Central memory CD8-positive, alpha-beta T cell (primary cell): Measurements from ENCODE around the gene DLG4.
A peak's percentile ranks its signal among the peaks of the same experiment; 100 is the strongest.
"Not testable (repeated sequence)": the region's sequence is repeated elsewhere in the genome, so short reads cannot be mapped to it uniquely, and the experiment has no call there.

Experiments used
- ATAC-seq: fragments of 150-1000 bp; cut with Tn5 transposase; replicated peaks from 2 replicates; pipeline ENCODE4 v1.10.0; 2022; ENCODE audit warnings: mild to moderate bottlenecking, moderate FRiP score, moderate number of reproducible peaks; ENCODE audit not compliant: poor library complexity, severe bottlenecking; ENCODE audit errors: extremely low read depth
- DNase-seq, 2 donors: peaks; one replicate each; pipeline ENCODE4 v3.0.0; 2021; ENCODE audit warnings: low spot score in 2 of 2
- H3K27ac Mint-ChIP-seq: one replicate; pipeline ENCODE4 v1.8.0; 2022; ENCODE audit warnings: low read depth, mild to moderate bottlenecking, moderate library complexity, mixed read lengths
- H3K27me3 Mint-ChIP-seq: one replicate; pipeline ENCODE4 v1.8.0; 2022; ENCODE audit warnings: mixed read lengths
- H3K36me3 Mint-ChIP-seq: one replicate; pipeline ENCODE4 v1.8.0; 2022; ENCODE audit warnings: mild to moderate bottlenecking, moderate library complexity, mixed read lengths; ENCODE audit not compliant: insufficient read depth
- H3K4me1 Mint-ChIP-seq: one replicate; pipeline ENCODE4 v1.8.0; 2022; ENCODE audit warnings: mixed read lengths
- H3K4me3 Mint-ChIP-seq: one replicate; pipeline ENCODE4 v1.8.0; 2022; ENCODE audit warnings: mild to moderate bottlenecking, moderate library complexity, mixed read lengths
- H3K9me3 Mint-ChIP-seq: one replicate; pipeline ENCODE4 v1.8.0; 2022; ENCODE audit warnings: mixed read lengths

Gene DLG4

DNA sequence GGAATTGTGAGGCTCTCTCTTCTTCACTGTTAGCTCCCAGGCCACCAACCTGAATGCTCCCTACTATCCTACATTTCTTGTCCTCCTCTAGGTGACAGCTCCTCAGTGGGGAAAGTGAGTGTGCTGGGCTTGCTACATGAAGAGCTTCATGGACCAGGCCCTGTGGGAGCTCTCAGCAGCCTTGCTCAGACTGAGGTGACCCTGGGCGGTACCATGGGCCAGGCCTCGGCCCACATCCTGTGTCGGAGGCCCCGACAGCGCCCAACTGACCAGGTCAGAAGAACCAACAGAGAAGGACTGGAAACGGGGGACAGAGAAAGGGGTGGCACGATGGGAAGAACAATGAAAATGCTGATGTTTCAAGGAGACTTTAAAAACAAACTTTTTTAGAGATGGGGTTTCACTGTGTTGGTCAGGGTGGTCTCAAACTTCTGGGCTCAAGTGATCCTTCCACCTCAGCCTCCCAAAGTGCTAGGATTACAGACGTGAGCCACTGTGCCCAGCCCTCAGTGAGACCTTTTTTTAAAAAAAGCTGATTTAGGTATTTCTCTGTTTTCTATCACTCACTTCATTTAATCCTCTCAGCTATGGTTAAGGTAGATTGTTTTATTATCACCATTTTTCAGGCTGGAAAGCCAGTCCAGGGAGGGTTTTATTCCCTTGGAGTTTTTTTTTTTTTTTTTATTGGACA lies 37.3 kb upstream of the DLG4 start:
- DNase-seq (no peak), ATAC-seq (no peak)
- Mint-ChIP-seq H3K4me3 (no peak overlapping the region), H3K4me1 (peaks cover 19% of the 10 kb centered on the region), H3K9me3 (no peaks in the 10 kb centered on the region), H3K27me3 (no peaks in the 10 kb centered on the region), H3K27ac (no peak overlapping the region), H3K36me3 (peaks cover 46% of the 10 kb centered on the region)

DNA sequence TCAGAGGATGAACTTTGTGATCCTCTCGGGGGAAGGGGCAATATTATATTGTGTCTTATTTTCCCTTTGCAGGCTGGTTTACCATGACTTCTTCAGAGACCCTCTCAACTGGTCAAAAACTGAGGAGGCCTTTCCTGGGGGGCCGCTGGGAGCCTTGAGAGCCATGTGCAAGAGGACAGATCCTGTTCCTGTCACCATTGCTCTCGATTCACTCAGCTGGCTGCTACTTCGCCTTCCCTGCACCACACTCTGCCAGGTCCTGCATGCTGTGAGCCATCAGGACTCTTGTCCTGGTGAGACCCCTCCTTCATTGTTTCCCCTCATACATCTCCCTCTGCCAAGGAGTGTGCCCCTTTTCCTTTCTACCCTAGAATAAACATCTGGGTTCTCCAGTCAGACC lies 34.9 kb upstream of the DLG4 start:
- H3K9me3 Mint-ChIP-seq: no peaks in the 10 kb centered on the region
- peaks cover 33% of the 10 kb centered on the region for H3K4me1 Mint-ChIP-seq
- no peak for ATAC-seq
- H3K27me3 Mint-ChIP-seq: no peaks in the 10 kb centered on the region
- peaks cover 51% of the 10 kb centered on the region for H3K36me3 Mint-ChIP-seq
- DNase-seq: no peak
- H3K27ac Mint-ChIP-seq: no peak overlapping the region
- no peak overlapping the region for H3K4me3 Mint-ChIP-seq

DNA sequence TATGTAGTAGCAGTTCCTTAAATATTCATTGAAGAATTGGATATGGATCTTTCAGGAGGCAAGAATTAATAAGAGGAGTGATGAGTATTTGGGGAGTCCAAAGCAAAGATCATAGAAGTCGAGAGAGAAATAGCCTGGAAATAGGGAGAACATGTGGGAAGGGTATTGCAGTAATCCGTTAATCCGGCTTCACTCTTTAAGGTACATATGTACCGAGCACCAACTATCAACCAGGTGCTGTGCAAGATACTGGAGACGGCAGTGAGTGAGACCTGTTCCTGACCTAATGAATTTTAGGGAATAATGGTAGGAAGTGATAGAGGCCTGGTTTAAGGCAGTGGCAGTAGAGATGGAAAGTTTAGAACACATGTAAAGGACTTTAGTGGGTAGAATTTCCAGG lies 33.4 kb upstream of the DLG4 start:
- Mint-ChIP-seq H3K4me3 (peak overlapping the region; percentile 93), H3K9me3 (no peaks in the 10 kb centered on the region), H3K4me1 (peaks cover 46% of the 10 kb centered on the region), H3K36me3 (peaks cover 52% of the 10 kb centered on the region), H3K27me3 (no peaks in the 10 kb centered on the region), H3K27ac (peak overlapping the region; percentile 93)
- ATAC-seq: no peak
- no peak for DNase-seq

DNA sequence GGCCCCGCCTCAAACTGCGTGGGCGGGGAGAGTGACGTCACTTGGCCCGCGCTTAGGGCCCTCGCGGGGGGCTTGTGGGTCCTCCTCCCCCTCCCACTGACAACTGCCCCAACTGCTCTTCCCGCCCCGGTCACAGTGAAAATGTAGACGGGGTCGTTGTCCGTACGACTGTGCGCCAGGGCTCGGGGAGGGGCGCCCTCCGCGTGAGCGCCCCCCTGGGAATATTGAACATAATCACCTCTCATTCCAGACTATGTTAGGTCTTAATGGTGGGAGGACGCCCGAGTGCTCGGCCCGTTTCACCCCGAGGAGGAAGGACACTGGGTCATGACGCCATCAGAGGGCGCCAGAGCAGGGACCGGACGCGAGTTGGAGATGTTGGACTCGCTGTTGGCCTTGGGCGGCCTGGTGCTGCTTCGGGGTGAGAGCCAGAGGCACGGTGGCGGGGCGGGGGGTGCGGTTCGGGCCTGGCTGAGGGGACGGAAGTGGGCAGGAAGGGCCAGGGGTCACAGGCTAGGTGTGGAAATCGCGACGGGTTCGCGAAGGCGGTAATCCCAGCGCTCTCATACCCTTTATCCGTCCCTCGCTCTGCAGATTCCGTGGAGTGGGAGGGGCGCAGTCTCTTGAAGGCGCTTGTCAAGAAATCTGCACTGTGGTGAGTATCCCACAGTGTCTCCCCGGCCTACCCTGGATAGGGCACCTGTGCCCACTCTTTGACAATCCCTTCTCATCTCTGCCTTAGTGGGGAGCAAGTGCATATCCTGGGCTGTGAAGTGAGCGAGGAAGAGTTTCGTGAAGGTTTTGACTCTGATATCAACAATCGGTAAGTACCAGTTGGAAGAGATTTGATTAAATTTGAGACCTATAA lies 32.8 kb upstream of the DLG4 start, which contains the start of gene ELP5:
Gene ELP5, plus strand, starts transcription at position 40 of the 868 bp plus-strand sequence. Its CDS starts 336 bp downstream, at position 376.
- H3K4me1 Mint-ChIP-seq: peaks cover 46% of the 10 kb centered on the region
- H3K36me3 Mint-ChIP-seq: peaks cover 50% of the 10 kb centered on the region
- no peaks in the 10 kb centered on the region for H3K9me3 Mint-ChIP-seq

DNA sequence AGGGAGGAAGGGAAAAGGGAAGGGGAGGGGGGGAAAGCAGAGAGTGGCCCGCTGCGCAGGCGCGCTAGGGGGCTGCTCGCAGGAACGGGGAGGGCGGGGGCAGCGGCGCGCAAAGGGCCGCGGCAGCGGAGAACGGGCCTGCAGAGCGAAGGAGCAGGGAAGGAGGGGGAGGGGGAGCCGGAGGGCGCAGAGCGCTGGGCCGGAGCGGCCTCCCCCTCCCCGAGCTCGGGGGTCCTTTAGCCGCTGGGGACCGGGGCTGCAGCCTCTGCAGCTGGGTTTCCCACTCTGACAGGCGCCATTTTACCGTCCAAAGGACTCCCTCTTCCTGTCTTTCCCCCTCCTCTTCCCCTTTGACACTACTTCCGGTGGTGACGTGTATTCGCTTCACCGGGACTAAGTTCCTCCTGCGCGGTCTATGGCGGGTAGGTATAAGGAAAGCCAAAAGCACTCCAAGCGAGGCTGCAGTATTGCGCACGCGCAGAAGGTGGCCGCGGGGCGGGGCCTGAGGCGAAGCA lies 32.1 kb upstream of the DLG4 start, which contains the start of gene CTDNEP1:
Gene CTDNEP1, minus strand, starts transcription at position 74 of the 515 bp plus-strand sequence. CDS start 438 bp downstream, outside the sequence.
- Mint-ChIP-seq H3K36me3 (peaks cover 49% of the 10 kb centered on the region), H3K27ac (peak within 1 kb of the TSS; percentile 93), H3K4me1 (peaks cover 48% of the 10 kb centered on the region), H3K4me3 (peak within 1 kb of the TSS; percentile 93), H3K9me3 (no peaks in the 10 kb centered on the region), H3K27me3 (no peaks in the 10 kb centered on the region)
- ATAC-seq (peak; percentile 96), DNase-seq (peak; percentile 96 to 98)

More for the DNA sequence above, 32.8 kb upstream of the DLG4 start, which contains the start of gene ELP5:
- Mint-ChIP-seq H3K27ac (peak within 1 kb of the TSS; percentile 93), H3K27me3 (no peaks in the 10 kb centered on the region), H3K4me3 (peak within 1 kb of the TSS; percentile 93)
- peak; percentile 57 for ATAC-seq
- peak; percentile 80 to 83 for DNase-seq

DNA sequence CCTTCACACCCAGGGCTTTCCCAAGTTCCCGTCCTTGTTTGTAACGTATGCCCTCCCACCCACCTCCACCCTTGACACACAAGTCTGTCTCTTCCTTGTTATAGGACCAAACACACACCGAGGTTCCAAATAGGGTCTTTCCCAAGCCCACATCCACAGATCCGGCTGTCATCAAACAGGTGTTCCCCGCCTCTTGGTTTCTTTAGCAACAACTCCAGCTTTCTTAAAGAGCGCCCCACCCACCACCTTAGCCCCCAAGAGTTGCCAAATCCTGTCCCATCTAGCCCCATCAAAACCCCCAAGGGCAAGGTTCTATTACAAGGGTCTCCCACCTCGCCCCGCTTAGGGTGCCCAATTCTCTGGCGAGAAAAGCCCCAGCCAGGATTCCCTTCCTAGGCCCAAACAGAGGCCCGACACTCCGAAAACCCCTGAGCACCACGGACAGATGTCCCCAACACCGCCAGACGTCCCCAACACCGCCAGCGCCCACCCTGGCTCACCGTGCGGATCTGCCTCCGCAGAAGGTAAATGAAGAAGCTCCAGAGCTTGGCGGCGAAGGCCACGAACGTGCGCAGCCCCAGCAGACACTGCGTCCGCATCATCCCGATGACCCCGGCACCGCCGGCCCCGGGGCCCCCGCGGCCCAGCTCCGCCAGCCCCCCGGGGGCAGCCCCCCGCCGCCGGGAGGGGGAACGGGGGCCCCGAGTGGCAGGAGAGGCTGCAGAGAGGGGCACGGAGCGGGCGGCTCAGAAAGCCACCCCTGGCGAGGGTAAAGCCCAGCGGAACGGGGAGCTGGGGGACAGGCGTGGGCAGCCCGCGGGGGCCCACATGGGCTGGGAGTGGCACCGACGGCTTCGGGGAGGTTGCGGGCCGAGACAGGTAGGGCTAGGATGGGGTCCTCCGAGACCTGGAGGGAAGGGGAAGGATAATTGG lies 31.3 kb upstream of the DLG4 start:
- Mint-ChIP-seq H3K27ac (peak overlapping the region; percentile 93), H3K4me3 (peak overlapping the region; percentile 93), H3K27me3 (no peaks in the 10 kb centered on the region), H3K36me3 (peaks cover 48% of the 10 kb centered on the region), H3K9me3 (no peaks in the 10 kb centered on the region), H3K4me1 (peaks cover 55% of the 10 kb centered on the region)
- ATAC-seq: peak; percentile 10
- DNase-seq: no peak

DNA sequence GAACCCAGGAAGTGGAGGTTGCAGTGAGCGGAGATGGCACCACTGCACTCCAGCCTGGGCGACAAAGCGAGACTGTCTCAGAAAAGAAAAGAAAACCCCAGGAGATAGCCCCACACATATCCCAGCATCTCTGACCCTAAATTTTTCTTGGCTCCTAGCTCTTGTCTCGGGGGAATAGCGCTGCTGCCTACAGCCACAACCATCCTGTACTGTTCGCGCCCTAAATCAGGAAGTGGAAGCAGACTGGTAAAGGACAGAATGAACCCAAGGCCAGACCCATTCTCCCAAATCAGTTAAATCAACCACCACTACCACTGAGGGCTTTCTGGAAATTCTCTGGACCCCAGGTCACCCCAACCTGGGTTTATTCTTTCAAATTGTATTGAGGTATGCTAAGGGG lies 30.2 kb upstream of the DLG4 start:
- DNase-seq (no peak), ATAC-seq (no peak)
- no peaks in the 10 kb centered on the region for H3K9me3 Mint-ChIP-seq
- H3K27me3 Mint-ChIP-seq: no peaks in the 10 kb centered on the region
- H3K4me3 Mint-ChIP-seq: peak overlapping the region; percentile 93
- H3K36me3 Mint-ChIP-seq: peaks cover 46% of the 10 kb centered on the region
- peak overlapping the region; percentile 93 for H3K27ac Mint-ChIP-seq
- H3K4me1 Mint-ChIP-seq: peaks cover 55% of the 10 kb centered on the region

DNA sequence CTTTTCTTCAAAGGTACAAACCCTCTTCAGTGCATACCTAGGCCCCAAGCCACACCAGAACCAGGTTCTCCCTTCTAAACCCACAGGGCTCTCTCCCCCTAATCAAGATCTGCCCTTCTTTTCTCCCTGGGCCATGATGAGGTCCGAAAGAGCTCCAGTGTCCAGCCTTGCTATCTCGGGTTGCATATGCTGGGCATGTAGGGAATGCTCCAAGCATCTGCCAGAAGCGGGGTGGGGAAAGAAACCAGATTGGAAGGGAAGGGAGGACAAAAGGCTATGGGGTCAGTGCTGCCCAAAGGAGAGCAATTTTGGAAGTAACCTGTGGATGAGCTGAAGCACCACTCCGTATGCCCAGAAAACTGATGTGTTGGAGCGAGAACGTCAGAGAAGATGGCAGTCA lies 29.6 kb upstream of the DLG4 start:
- Mint-ChIP-seq H3K27ac (peak overlapping the region; percentile 41), H3K9me3 (no peaks in the 10 kb centered on the region), H3K4me1 (peaks cover 52% of the 10 kb centered on the region), H3K27me3 (no peaks in the 10 kb centered on the region), H3K36me3 (peaks cover 46% of the 10 kb centered on the region), H3K4me3 (peak overlapping the region; percentile 46)
- ATAC-seq: no peak
- DNase-seq: no peak

DNA sequence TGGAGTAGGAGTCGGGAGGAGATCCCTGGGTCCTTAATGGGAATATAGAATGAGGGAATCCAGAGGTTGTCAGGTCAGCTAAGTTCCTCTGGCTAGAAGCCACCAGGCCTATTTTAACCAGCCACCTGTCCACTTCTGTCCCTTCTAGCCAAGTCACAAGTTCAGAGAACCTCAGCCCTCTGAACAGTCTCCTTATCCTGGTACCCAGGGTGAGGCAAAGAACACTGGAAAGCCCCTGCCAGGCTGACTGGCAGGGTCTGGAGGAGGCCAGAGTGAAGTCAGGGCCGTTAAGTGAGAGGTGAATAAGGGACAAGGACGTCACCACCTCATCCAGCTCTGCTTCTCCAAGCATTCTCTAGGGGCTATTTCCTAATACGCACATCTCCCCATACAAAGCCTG lies 29.2 kb upstream of the DLG4 start:
- Mint-ChIP-seq H3K9me3 (no peaks in the 10 kb centered on the region), H3K4me1 (peaks cover 52% of the 10 kb centered on the region), H3K36me3 (peaks cover 46% of the 10 kb centered on the region), H3K27ac (peak overlapping the region; percentile 41), H3K4me3 (peak overlapping the region; percentile 46), H3K27me3 (no peaks in the 10 kb centered on the region)
- no peak for ATAC-seq
- DNase-seq: no peak

DNA sequence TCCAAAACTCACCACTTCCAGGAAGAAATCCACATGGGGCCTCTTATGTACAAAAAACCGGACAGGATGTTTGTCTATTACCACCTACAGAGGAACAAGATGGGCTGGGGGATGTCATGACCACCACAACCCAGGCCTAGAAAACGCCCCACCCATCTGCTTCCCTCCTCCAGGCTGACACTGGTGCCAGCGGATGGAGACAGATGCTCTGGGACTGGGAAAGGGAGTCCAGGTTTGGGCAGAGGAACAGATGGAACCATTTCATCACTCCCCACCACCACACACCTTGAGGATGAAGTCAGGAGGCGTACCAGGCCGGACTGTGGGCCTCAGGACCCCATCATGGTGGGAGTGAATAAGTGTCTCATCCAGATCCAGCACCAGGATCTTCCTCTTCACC lies 27.1 kb upstream of the DLG4 start:
- H3K27me3 Mint-ChIP-seq: no peaks in the 10 kb centered on the region
- H3K4me1 Mint-ChIP-seq: peaks cover 55% of the 10 kb centered on the region
- no peak overlapping the region for H3K27ac Mint-ChIP-seq
- H3K9me3 Mint-ChIP-seq: no peaks in the 10 kb centered on the region
- no peak overlapping the region for H3K4me3 Mint-ChIP-seq
- no peak for DNase-seq
- peaks cover 44% of the 10 kb centered on the region for H3K36me3 Mint-ChIP-seq
- no peak for ATAC-seq

DNA sequence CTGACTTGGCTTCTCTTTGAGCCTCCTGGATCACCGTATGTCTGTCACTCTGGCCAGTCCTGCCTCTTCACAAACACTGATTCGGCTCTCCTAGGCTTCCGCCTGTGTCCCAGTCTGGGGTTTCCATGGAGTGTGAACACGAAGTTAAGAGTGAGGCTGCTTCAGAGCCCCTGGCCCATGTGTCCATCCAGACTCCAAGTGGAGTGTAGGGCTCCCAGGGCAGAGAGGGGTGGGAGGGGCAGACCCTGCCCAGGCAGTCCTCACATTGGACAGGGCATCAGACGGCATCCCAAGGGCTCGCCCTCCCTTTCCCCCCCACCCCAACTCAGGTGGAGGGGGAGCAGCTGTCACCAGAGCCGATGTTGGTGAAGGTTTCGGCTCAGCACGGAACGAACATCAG lies 24.2 kb upstream of the DLG4 start:
- not testable (repeated sequence) for H3K27ac Mint-ChIP-seq, ATAC-seq, DNase-seq, H3K27me3 Mint-ChIP-seq, H3K9me3 Mint-ChIP-seq
- peaks cover 54% of the 10 kb centered on the region for H3K36me3 Mint-ChIP-seq
- H3K4me1 Mint-ChIP-seq: peaks cover 56% of the 10 kb centered on the region
- H3K4me3 Mint-ChIP-seq: peak overlapping the region; percentile 98

DNA sequence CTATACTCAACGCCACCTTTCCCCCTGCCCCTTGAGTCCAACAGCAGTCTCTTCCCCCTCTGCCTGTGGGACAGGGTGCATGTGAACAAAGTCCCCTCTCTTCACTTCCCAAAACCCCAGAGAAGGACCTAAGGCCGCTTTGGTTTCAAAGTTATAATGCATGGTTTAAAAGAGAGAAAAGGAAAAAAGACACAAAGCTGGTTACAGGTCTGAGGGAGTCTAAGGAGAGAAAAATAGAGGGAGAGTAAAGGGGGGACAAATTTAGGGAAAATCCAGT lies 23.8 kb upstream of the DLG4 start:
- ATAC-seq: no peak
- H3K4me3 Mint-ChIP-seq: peak overlapping the region; percentile 98
- no peak for DNase-seq
- H3K36me3 Mint-ChIP-seq: peaks cover 54% of the 10 kb centered on the region
- H3K4me1 Mint-ChIP-seq: peaks cover 52% of the 10 kb centered on the region
- no peaks in the 10 kb centered on the region for H3K9me3 Mint-ChIP-seq
- no peaks in the 10 kb centered on the region for H3K27me3 Mint-ChIP-seq
- peak overlapping the region; percentile 90 for H3K27ac Mint-ChIP-seq
